ENCODE measurements around the gene RFX8.

The RFX8 gene

GRCh38 chr2:101486258-101486701 is 11.4 kb upstream of the RFX8 start:
- TF ChIP-seq, protein P1, sequence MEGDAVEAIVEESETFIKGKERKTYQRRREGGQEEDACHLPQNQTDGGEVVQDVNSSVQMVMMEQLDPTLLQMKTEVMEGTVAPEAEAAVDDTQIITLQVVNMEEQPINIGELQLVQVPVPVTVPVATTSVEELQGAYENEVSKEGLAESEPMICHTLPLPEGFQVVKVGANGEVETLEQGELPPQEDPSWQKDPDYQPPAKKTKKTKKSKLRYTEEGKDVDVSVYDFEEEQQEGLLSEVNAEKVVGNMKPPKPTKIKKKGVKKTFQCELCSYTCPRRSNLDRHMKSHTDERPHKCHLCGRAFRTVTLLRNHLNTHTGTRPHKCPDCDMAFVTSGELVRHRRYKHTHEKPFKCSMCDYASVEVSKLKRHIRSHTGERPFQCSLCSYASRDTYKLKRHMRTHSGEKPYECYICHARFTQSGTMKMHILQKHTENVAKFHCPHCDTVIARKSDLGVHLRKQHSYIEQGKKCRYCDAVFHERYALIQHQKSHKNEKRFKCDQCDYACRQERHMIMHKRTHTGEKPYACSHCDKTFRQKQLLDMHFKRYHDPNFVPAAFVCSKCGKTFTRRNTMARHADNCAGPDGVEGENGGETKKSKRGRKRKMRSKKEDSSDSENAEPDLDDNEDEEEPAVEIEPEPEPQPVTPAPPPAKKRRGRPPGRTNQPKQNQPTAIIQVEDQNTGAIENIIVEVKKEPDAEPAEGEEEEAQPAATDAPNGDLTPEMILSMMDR (IDR thresholded peaks at IDR 0.05; ENCODE audit: low read length, missing control alignments): no peak
- peak; percentile 24 for DNase-seq (ENCODE audit: low read depth)

DNA sequence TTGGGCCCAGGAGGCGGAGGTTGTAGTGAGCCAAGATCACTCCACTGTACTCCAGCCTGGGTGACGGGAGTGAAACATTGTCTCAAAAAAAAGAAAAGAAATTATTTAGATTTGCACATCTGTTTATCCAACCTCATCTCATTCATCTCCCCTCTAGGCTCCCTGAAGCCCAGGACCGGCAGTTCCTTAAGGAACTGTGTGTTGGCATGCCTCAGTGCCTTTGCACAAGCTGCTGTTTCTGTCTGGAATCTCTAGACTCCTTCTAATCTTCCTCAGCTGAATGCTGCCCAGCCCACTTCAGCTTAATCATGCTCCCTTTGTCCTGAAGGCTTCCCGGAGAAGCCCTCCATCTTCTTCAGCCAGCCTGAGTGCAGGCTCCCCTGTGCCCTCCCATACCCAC is 10.9 kb upstream of the RFX8 start:
- no peak overlapping the region for H3K4me3 ChIP-seq (replicated peaks; ENCODE audit: low read depth, low read length)
- TF ChIP-seq, protein P1 (IDR thresholded peaks at IDR 0.05; ENCODE audit: low read length, missing control alignments): no peak
- DNase-seq (ENCODE audit: low read depth): no peak

More at GRCh38 chr2:101486258-101486701, 11.4 kb upstream of the RFX8 start:
- no peak overlapping the region for H3K4me3 ChIP-seq (replicated peaks; ENCODE audit: low read depth, low read length)

- TF ChIP-seq, protein P1 (IDR thresholded peaks at IDR 0.05; ENCODE audit: low read length, missing control alignments): no peak
- no peak overlapping the region for H3K4me3 ChIP-seq (replicated peaks; ENCODE audit: low read depth, low read length)
- no peak for DNase-seq (ENCODE audit: low read depth)
Measured at GRCh38 chr2:101480764-101481163, 5.9 kb upstream of the RFX8 start.

DNA sequence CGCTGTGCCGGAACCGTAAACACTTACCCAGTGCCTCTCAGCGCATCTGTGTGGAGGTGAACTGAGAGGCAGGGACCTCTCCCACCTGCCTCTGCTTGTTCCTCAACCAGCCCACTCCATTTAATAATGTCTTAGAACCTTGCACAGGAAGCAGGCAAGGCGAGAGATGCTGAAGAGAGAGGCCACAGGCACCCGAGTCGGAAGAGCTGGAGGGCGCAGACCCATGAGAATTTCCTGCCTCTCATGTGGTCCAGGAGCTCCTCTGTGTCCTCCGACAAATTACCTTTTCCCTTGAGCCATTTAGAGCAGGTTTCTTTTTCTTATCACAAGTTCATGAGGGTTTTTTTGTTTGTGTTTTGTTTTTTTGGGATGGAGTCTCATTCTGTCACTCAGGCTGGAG is 4.9 kb upstream of the RFX8 start:
- no peak overlapping the region for H3K4me3 ChIP-seq (replicated peaks; ENCODE audit: low read depth, low read length)
- DNase-seq (ENCODE audit: low read depth): no peak
- TF ChIP-seq, protein P1 (IDR thresholded peaks at IDR 0.05; ENCODE audit: low read length, missing control alignments): no peak

GRCh38 chr2:101479328-101479727 is 4.4 kb upstream of the RFX8 start:
- TF ChIP-seq, protein P1 (IDR thresholded peaks at IDR 0.05; ENCODE audit: low read length, missing control alignments): no peak
- no peak for DNase-seq (ENCODE audit: low read depth)
- H3K4me3 ChIP-seq (replicated peaks; ENCODE audit: low read depth, low read length): no peak overlapping the region

DNA sequence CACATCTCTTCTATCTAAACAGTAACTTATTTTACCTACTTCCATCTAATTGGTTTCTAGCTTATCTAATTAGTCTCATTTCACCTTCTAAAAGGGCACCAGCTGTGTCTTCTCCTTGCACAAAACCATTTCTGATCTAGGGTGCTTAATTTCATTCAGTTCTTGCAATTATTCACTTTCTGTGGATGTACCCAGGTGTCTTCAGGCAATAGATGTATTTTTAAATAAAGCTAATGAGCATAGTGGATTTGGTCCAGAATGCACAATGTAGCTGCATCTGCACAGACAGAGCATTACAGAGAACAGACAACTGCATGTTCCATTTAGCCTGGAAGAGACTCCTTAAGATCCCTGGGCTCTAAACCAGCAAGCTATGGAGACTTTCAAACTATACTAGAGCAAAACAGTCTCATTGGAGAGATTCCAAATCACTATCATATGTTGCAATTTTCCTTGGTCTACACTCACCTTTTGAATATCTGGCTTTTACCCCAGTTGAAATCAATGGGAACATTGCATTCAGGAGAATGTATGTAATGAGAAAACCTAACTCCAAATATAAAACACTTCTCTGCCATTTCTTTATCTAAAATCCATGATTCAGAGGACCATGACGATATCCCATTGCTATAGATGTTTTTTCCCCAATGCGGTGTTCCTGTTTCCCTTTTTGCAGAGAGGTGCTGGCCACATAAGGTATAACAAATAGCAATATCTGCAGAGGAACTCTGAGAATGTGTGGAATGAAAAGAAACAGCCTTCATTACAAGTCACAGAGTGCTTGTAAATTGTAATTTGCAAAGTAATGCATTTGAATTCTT is 3.5 kb upstream of the RFX8 start:
- no peak overlapping the region for H3K4me3 ChIP-seq (replicated peaks; ENCODE audit: low read depth, low read length)
- TF ChIP-seq, protein P1 (IDR thresholded peaks at IDR 0.05; ENCODE audit: low read length, missing control alignments): no peak
- DNase-seq (ENCODE audit: low read depth): peak; percentile 62

GRCh38 chr2:101477556-101477955 is 2.6 kb upstream of the RFX8 start:
- TF ChIP-seq, protein P1 (IDR thresholded peaks at IDR 0.05; ENCODE audit: low read length, missing control alignments): no peak
- DNase-seq (ENCODE audit: low read depth): no peak
- H3K4me3 ChIP-seq (replicated peaks; ENCODE audit: low read depth, low read length): no peak overlapping the region

Measured in fibroblast of pulmonary artery (primary cell).